ENCODE data around the gene NUMB. TPM values are rescaled to one million over a fixed set of nuclear protein-coding genes. Genes with fewer than 3 reads are reported as not detected.
A peak's percentile ranks its signal among the peaks of the same experiment; 100 is the strongest.

NUMB gene
- total RNA-seq, 1 donor from 2014 or later = 32.1 TPM

- no peak for TF ChIP-seq CTCF (IDR thresholded peaks at IDR 0.05; ENCODE audit: borderline replicate concordance)
- intact Hi-C loops (cut with micrococcal nuclease) = loop anchor here (10.0 kb wide), 1 partner anchor 303 kb away; no protein-coding TSS in a partner anchor
- no peaks in the 10 kb centered on the region for H3K27me3 ChIP-seq (ENCODE audit: low read depth)
- DNase-seq = no peak
- no peaks in the 10 kb centered on the region for H3K36me3 ChIP-seq
- no peaks in the 10 kb centered on the region for H3K9me3 ChIP-seq (replicated peaks)
- H3K4me1 ChIP-seq = no peaks in the 10 kb centered on the region
- H3K27ac ChIP-seq (replicated peaks) = no peak overlapping the region
- no peak overlapping the region for H3K4me3 ChIP-seq
Observed at GRCh38 chr14:73477618-73478266, 19.4 kb upstream of the NUMB start.

GRCh38 chr14:73476451-73476931 lies 18.1 kb upstream of the NUMB start:
- H3K9me3 ChIP-seq (replicated peaks) = no peaks in the 10 kb centered on the region
- DNase-seq = no peak
- TF ChIP-seq CTCF (IDR thresholded peaks at IDR 0.05; ENCODE audit: borderline replicate concordance) = no peak
- H3K36me3 ChIP-seq = no peaks in the 10 kb centered on the region
- no peak overlapping the region for H3K4me3 ChIP-seq
- no peak overlapping the region for H3K27ac ChIP-seq (replicated peaks)
- no peaks in the 10 kb centered on the region for H3K27me3 ChIP-seq (ENCODE audit: low read depth)
- no peaks in the 10 kb centered on the region for H3K4me1 ChIP-seq
- intact Hi-C loops (cut with micrococcal nuclease) = loop anchor here (10.0 kb wide), 1 partner anchor 302 kb away; no protein-coding TSS in a partner anchor

- Histone ChIP-seq H3K4me1 (no peaks in the 10 kb centered on the region), H3K9me3 (replicated peaks) (no peaks in the 10 kb centered on the region), H3K4me3 (no peak overlapping the region), H3K27ac (replicated peaks) (no peak overlapping the region), H3K27me3 (ENCODE audit: low read depth) (no peaks in the 10 kb centered on the region), H3K36me3 (no peaks in the 10 kb centered on the region)
- intact Hi-C loops (cut with micrococcal nuclease) = loop anchor here (10.0 kb wide), 1 partner anchor 300 kb away; no protein-coding TSS in a partner anchor
- DNase-seq = no peak
- no peak for TF ChIP-seq CTCF (IDR thresholded peaks at IDR 0.05; ENCODE audit: borderline replicate concordance)
Observed at GRCh38 chr14:73474952-73475351, 16.6 kb upstream of the NUMB start.

GRCh38 chr14:73472185-73473114 lies 14.1 kb upstream of the NUMB start:
- H3K27ac ChIP-seq (replicated peaks) = no peak overlapping the region
- peak; percentile 81 for TF ChIP-seq CTCF (IDR thresholded peaks at IDR 0.05; ENCODE audit: borderline replicate concordance)
- intact Hi-C loops (cut with micrococcal nuclease) = loop anchor here (2.0 to 10.0 kb wide), 2 partner anchors 180 to 298 kb away; no protein-coding TSS in a partner anchor
- H3K4me1 ChIP-seq = no peaks in the 10 kb centered on the region
- no peaks in the 10 kb centered on the region for H3K9me3 ChIP-seq (replicated peaks)
- no peak overlapping the region for H3K4me3 ChIP-seq
- H3K36me3 ChIP-seq = no peaks in the 10 kb centered on the region
- H3K27me3 ChIP-seq (ENCODE audit: low read depth) = no peaks in the 10 kb centered on the region
- no peak for DNase-seq

- H3K27ac ChIP-seq (replicated peaks) = no peak overlapping the region
- TF ChIP-seq CTCF (IDR thresholded peaks at IDR 0.05; ENCODE audit: borderline replicate concordance) = no peak
- H3K4me1 ChIP-seq = no peaks in the 10 kb centered on the region
- H3K27me3 ChIP-seq (ENCODE audit: low read depth) = no peaks in the 10 kb centered on the region
- no peak for DNase-seq
- no peak overlapping the region for H3K4me3 ChIP-seq
- H3K36me3 ChIP-seq = no peaks in the 10 kb centered on the region
- H3K9me3 ChIP-seq (replicated peaks) = no peaks in the 10 kb centered on the region
- intact Hi-C loops (cut with micrococcal nuclease) = loop anchor here (2.0 to 10.0 kb wide), 2 partner anchors 179 to 297 kb away; no protein-coding TSS in a partner anchor
Observed at GRCh38 chr14:73471582-73472184, 13.3 kb upstream of the NUMB start.

Data from left ventricle myocardium inferior (tissue), 1 donor.